HCT116 (cell line): ENCODE data around the gene CMIP. TPM values are rescaled to one million over a fixed set of nuclear protein-coding genes. Genes with fewer than 3 reads are reported as not detected.

Experiments used
- ATAC-seq: fragments of 200-7000 bp; cut with Tn5 transposase; 2 replicates; pipeline ENCODE4 v1.9.1; 2020; ENCODE audit warnings: mild to moderate bottlenecking, moderate library complexity
- BruUV-seq: library from RNA; stranded (reverse); fragments of 400-500 nt; replicated peaks from 2 replicates; lab custom pipeline; 2021; lab: Mats Ljungman, UMichigan
- CTCF ChIA-PET: fragments of 300-600 bp; sonication (Branson Sonifier 250); formaldehyde crosslinking; loops from one replicate; lab custom pipeline; 2021; ENCODE audit warnings: antibody characterized with exemption; lab: Charles Lee
- POLR2A ChIA-PET: fragments of 300-600, 350-600 bp; sonication (Branson Sonifier 250); formaldehyde crosslinking; loops from one replicate; lab custom pipeline; 2021; ENCODE audit warnings: antibody characterized with exemption; lab: Charles Lee
- RAD21 ChIA-PET, 2 experiments: fragments of 300-600 bp; sonication (Branson Sonifier 250); formaldehyde crosslinking; loops; one replicate each; lab custom pipeline; 2023; ENCODE audit warnings: low total read pairs in 2 of 2; ENCODE audit not compliant: uncharacterized antibody in 2 of 2, unreplicated experiment in 2 of 2, low non-redundant PET in 1 of 2; lab: Charles Lee
- DNase-seq: peaks from one replicate; pipeline ENCODE4 v3.0.0-alpha.2; 2010; ENCODE audit warnings: low read depth, low spot score
- H2AFZ ChIP-seq: fragments of 200-600 bp; shearing (Covaris generic), sonication (generic); 2 replicates; pipeline ENCODE4 v1.6.1; 2017; ENCODE audit warnings: low read depth, mixed run types, mixed read lengths, antibody characterized with exemption, low read length; ENCODE audit not compliant: poor library complexity, severe bottlenecking
- H3K27ac ChIP-seq: 2 replicates; pipeline ENCODE4 v1.5.1; 2012; ENCODE audit warnings: low read depth, low read length
- H3K27me3 ChIP-seq: fragments of 200-600 bp; sonication (generic); 2 replicates; pipeline ENCODE4 v1.6.1; 2016; ENCODE audit warnings: mixed run types, low read length, mixed read lengths; ENCODE audit not compliant: insufficient read depth
- H3K36me3 ChIP-seq, 2 experiments: fragments of 200-500 bp in 1 of 2; fragments of 200-600 bp in 1 of 2; sonication (Bioruptor generic) in 1 of 2; sonication (generic) in 1 of 2; 2 replicates each; pipeline versions ENCODE4 v1.5.1 to v1.6.1; 2014 to 2016; ENCODE audit warnings: low read length in 2 of 2, inconsistent platforms in 1 of 2, mixed read lengths in 1 of 2, mixed run types in 1 of 2; ENCODE audit not compliant: insufficient read depth in 2 of 2, control insufficient read depth in 1 of 2
- H3K4me1 ChIP-seq, 2 experiments: fragments of 200-600 bp in 1 of 2; sonication (generic) in 1 of 2; 2 replicates each; pipeline versions ENCODE4 v1.5.1 to v1.6.1; 2012 to 2017; ENCODE audit warnings: low read length in 2 of 2, inconsistent platforms in 1 of 2, mild to moderate bottlenecking in 1 of 2, mixed read lengths in 1 of 2, mixed run types in 1 of 2, moderate library complexity in 1 of 2; ENCODE audit not compliant: insufficient read depth in 2 of 2, control insufficient read depth in 1 of 2
- H3K4me2 ChIP-seq: fragments of 200-600 bp; sonication (generic); 2 replicates; pipeline ENCODE4 v1.6.1; 2017; ENCODE audit warnings: mixed run types, low read length, mixed read lengths
- H3K4me3 ChIP-seq, 2 experiments: fragments of 200-600 bp in 1 of 2; sonication (generic) in 1 of 2; replicated peaks in 1 of 2; 2 replicates each; pipeline ENCODE4 v1.5.1; 2011 to 2016; ENCODE audit warnings: low read length in 2 of 2, control low read depth in 1 of 2, low read depth in 1 of 2, mild to moderate bottlenecking in 1 of 2, mixed read lengths in 1 of 2, mixed run types in 1 of 2
- H3K79me2 ChIP-seq: fragments of 200-600 bp; sonication (generic); 2 replicates; pipeline ENCODE4 v1.6.1; 2017; ENCODE audit warnings: mild to moderate bottlenecking, mixed run types, low read length, moderate library complexity, mixed read lengths; ENCODE audit not compliant: insufficient read depth
- H3K9ac ChIP-seq: fragments of 200-600 bp; sonication (generic); 2 replicates; pipeline ENCODE4 v1.6.1; 2016; ENCODE audit warnings: low read length, mixed read lengths
- H3K9me2 ChIP-seq: fragments of 200-600 bp; sonication (generic), shearing (Covaris generic); 2 replicates; pipeline ENCODE4 v1.6.1; 2017; ENCODE audit warnings: mixed run types, mild to moderate bottlenecking, moderate library complexity; ENCODE audit not compliant: insufficient read depth
- H3K9me3 ChIP-seq, 2 experiments: fragments of 200-500 bp in 1 of 2; fragments of 200-600 bp in 1 of 2; sonication (Bioruptor generic) in 1 of 2; sonication (generic) in 1 of 2; 2 replicates each; pipeline ENCODE4 v1.6.1; 2014 to 2017; ENCODE audit warnings: low read length in 2 of 2, mixed read lengths in 2 of 2, inconsistent platforms in 1 of 2, low read depth in 1 of 2, mild to moderate bottlenecking in 1 of 2, mixed run types in 1 of 2, moderate library complexity in 1 of 2; ENCODE audit not compliant: control insufficient read depth in 1 of 2, insufficient read depth in 1 of 2
- H4K20me1 ChIP-seq: fragments of 200-600 bp; sonication (generic), shearing (Covaris generic); 2 replicates; pipeline ENCODE4 v1.6.1; 2017; ENCODE audit warnings: mixed run types, mild to moderate bottlenecking, moderate library complexity; ENCODE audit not compliant: insufficient read depth
- CBX3 ChIP-seq: IDR thresholded peaks from 2 replicates; pipeline ENCODE4 v1.6.1; 2012; ENCODE audit warnings: low read depth
- CEBPB ChIP-seq: IDR thresholded peaks from 2 replicates; pipeline ENCODE4 v1.6.1; 2012; ENCODE audit warnings: low read depth
- ELF1 ChIP-seq: IDR thresholded peaks from 2 replicates; pipeline ENCODE4 v1.6.1; 2012; ENCODE audit warnings: low read depth, borderline replicate concordance
- FOSL1 ChIP-seq: IDR thresholded peaks from 2 replicates; pipeline ENCODE4 v1.6.1; 2012; ENCODE audit warnings: low read depth
- POLR2A ChIP-seq: IDR thresholded peaks from 2 replicates; pipeline ENCODE4 v1.7.0; 2011; ENCODE audit warnings: borderline replicate concordance; ENCODE audit not compliant: insufficient read depth, insufficient read length; ENCODE audit errors: extremely low read depth
- SIN3A ChIP-seq: IDR thresholded peaks from 2 replicates; pipeline ENCODE4 v1.6.1; 2012; ENCODE audit warnings: low read depth
- SP1 ChIP-seq: IDR thresholded peaks from 2 replicates; pipeline ENCODE4 v1.6.1; 2012; ENCODE audit warnings: low read depth
- SRF ChIP-seq: IDR thresholded peaks from 2 replicates; pipeline ENCODE4 v1.6.1; 2012; ENCODE audit warnings: low read depth
- YY1 ChIP-seq: IDR thresholded peaks from 2 replicates; pipeline ENCODE4 v1.6.1; 2011; ENCODE audit warnings: low read length, low read depth, moderate library complexity, mild to moderate bottlenecking; ENCODE audit not compliant: insufficient replicate concordance; ENCODE audit errors: extremely low read depth
- ZNF274 ChIP-seq: fragments of 200-500 bp; sonication (Bioruptor generic); IDR thresholded peaks from 2 replicates; pipeline ENCODE4 v1.6.1; 2014; ENCODE audit warnings: mild to moderate bottlenecking, low read depth, low read length, inconsistent platforms
- intact Hi-C: fragments of 100-400 bp; cut with micrococcal nuclease; formaldehyde crosslinking; loops from 2 replicates; pipeline ENCODE4 v1.10.0; 2022
- total RNA-seq: library from RNA; stranded (reverse); gene quantifications from one replicate; pipeline ENCODE4 v1.2.1, GENCODE V29; 2021; ENCODE audit not compliant: unreplicated experiment
- TF ChIP-seq, protein P1 (sequence below): IDR thresholded peaks from 2 replicates; pipeline ENCODE4 v1.6.1; 2011; ENCODE audit warnings: mild to moderate bottlenecking, low read length, moderate library complexity; ENCODE audit not compliant: insufficient replicate concordance; ENCODE audit errors: extremely low read depth
- TF ChIP-seq, protein P2 (sequence below), 3 experiments: fragments of 200-600 bp in 1 of 3; sonication (generic) in 1 of 3; IDR thresholded peaks in 2 of 3; conservative IDR thresholded peaks in 1 of 3; 2 replicates each; pipeline ENCODE4 v1.5.1; 2012 to 2017; ENCODE audit warnings: low read depth in 2 of 3, low read length in 2 of 3, antibody characterized with exemption in 1 of 3, borderline replicate concordance in 1 of 3, control low read depth in 1 of 3, mild to moderate bottlenecking in 1 of 3, mixed read lengths in 1 of 3, mixed run types in 1 of 3, moderate library complexity in 1 of 3; ENCODE audit not compliant: insufficient read depth in 1 of 3
- TF ChIP-seq, protein P3 (sequence below): IDR thresholded peaks from 2 replicates; pipeline ENCODE4 v1.6.1; 2012

CMIP gene
- total RNA-seq, 1 experiment from 2014 or later, result 64.6 TPM

DNA sequence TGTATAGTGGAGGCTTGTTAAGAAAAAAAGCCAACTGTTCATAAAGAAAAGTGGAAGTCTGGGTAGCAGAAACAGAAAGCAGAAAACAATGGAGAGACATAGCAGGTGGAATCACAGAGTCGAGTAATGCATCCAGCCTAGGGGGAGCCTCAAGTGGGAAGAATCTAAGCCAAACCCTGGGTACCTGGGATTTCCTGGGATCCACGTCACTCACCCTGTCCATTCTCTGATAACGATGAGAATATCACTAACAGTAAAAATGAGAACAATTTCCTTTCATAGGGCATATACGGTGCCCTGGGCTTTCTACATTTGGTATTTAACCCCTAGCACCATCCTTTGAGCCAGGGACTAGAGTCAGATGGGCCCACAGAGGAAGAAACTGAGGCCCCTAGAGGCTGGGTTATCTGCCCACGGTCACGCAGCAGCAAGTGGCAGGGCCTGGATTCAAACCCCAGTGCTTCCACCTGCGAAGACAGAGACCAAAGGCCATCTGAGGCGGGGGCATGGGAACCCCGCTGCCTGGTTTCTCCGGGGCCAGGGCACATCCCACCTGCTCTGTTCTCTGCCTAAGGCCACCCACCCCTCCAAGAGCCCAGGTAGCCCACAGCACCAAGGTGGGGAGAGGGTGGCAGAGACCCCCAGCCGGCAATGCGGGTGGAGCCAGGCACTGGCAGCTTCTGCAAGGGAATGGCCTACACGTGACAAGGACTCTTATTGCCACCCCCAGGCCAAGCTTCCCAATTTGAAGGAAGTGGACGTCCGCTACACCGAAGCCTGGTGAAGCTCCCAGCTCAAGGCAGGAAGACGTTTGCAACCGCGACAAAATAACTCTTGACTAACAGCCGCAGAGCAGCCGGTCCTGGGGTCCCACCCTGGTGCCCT, 264.6 kb downstream of the CMIP start:
- ChIA-PET CTCF (interaction anchor here (1.5 kb wide), 1 partner anchor 12 kb away, joined by 7 read pairs; no protein-coding TSS in a partner anchor), POLR2A (interaction anchor here (0.8 kb wide), 1 partner anchor 9 kb away, joined by 4 read pairs; no protein-coding TSS in a partner anchor), RAD21 (no interaction called here)
- Histone ChIP-seq H3K4me2 (no peak overlapping the region), H3K79me2 (no peaks in the 10 kb centered on the region), H3K36me3 (peaks cover 9 to 24% of the 10 kb centered on the region in 2 experiments), H3K9me3 (no peaks in the 10 kb centered on the region), H3K9ac (no peak overlapping the region), H3K27ac (no peak overlapping the region), H3K9me2 (no peaks in the 10 kb centered on the region), H3K4me3 (no peak overlapping the region), H4K20me1 (0 out of 2 replicates have a peak, but pooled peaks cover 3% of the 10 kb centered on the region), H3K4me1 (peaks cover 33 to 74% of the 10 kb centered on the region in 2 experiments), H3K27me3 (no peaks in the 10 kb centered on the region), H2AFZ (no peak overlapping the region)
- ATAC-seq (no peak), DNase-seq (no peak)
- intact Hi-C loops, result no loop called here
- BruUV-seq, result no TSS peak
- TF ChIP-seq, protein P1, sequence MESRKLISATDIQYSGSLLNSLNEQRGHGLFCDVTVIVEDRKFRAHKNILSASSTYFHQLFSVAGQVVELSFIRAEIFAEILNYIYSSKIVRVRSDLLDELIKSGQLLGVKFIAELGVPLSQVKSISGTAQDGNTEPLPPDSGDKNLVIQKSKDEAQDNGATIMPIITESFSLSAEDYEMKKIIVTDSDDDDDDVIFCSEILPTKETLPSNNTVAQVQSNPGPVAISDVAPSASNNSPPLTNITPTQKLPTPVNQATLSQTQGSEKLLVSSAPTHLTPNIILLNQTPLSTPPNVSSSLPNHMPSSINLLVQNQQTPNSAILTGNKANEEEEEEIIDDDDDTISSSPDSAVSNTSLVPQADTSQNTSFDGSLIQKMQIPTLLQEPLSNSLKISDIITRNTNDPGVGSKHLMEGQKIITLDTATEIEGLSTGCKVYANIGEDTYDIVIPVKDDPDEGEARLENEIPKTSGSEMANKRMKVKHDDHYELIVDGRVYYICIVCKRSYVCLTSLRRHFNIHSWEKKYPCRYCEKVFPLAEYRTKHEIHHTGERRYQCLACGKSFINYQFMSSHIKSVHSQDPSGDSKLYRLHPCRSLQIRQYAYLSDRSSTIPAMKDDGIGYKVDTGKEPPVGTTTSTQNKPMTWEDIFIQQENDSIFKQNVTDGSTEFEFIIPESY, result no peak
- TF ChIP-seq, protein P2, sequence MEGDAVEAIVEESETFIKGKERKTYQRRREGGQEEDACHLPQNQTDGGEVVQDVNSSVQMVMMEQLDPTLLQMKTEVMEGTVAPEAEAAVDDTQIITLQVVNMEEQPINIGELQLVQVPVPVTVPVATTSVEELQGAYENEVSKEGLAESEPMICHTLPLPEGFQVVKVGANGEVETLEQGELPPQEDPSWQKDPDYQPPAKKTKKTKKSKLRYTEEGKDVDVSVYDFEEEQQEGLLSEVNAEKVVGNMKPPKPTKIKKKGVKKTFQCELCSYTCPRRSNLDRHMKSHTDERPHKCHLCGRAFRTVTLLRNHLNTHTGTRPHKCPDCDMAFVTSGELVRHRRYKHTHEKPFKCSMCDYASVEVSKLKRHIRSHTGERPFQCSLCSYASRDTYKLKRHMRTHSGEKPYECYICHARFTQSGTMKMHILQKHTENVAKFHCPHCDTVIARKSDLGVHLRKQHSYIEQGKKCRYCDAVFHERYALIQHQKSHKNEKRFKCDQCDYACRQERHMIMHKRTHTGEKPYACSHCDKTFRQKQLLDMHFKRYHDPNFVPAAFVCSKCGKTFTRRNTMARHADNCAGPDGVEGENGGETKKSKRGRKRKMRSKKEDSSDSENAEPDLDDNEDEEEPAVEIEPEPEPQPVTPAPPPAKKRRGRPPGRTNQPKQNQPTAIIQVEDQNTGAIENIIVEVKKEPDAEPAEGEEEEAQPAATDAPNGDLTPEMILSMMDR (IDR thresholded peaks at IDR 0.05 in 2 of 3, conservative IDR thresholded peaks at IDR 0.05 in 1 of 3; ENCODE audit: borderline replicate concordance in 1 of 3, insufficient read depth in 1 of 3, low read depth in 2 of 3, low read length in 2 of 3), result no peak
- TF ChIP-seq, protein P3, sequence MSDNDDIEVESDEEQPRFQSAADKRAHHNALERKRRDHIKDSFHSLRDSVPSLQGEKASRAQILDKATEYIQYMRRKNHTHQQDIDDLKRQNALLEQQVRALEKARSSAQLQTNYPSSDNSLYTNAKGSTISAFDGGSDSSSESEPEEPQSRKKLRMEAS, result no peak; the same call in 1 of the 2 replicates
- TF ChIP-seq SRF (no peak), POLR2A (no peak), YY1 (no peak), SP1 (no peak), SIN3A (no peak), FOSL1 (no peak), CEBPB (no peak), CBX3 (no peak), ELF1 (no peak), ZNF274 (no peak)
